Activated CD4-positive, alpha-beta memory T cell treated with anti-CD3 and anti-CD28 coated beads for 36 hours (primary cell): ENCODE measurements around the gene LTA4H. TPM values are rescaled to one million over a fixed set of nuclear protein-coding genes. Genes with fewer than 3 reads are reported as not detected.

Experiments
- CTCF ChIA-PET: fragments of 350-600 bp; sonication (Branson Sonifier 250); formaldehyde crosslinking; loops from one replicate; lab custom pipeline; 2021; ENCODE audit warnings: antibody characterized with exemption, inconsistent platforms; lab: Charles Lee
- POLR2A ChIA-PET: fragments of 350-600 bp; sonication (Branson Sonifier 250); formaldehyde crosslinking; loops from one replicate; lab custom pipeline; 2021; ENCODE audit warnings: antibody characterized with exemption; lab: Charles Lee
- DNase-seq: peaks from one replicate; pipeline ENCODE4 v3.0.0-alpha.2; 2020
- H3K27ac Mint-ChIP-seq: one replicate; pipeline ENCODE4 v1.8.0; 2021; ENCODE audit warnings: mixed read lengths
- H3K27me3 Mint-ChIP-seq: one replicate; pipeline ENCODE4 v1.8.0; 2021; ENCODE audit warnings: mixed read lengths
- H3K36me3 Mint-ChIP-seq: one replicate; pipeline ENCODE4 v1.8.0; 2021; ENCODE audit warnings: mixed read lengths
- H3K4me1 Mint-ChIP-seq: one replicate; pipeline ENCODE4 v1.8.0; 2021; ENCODE audit warnings: low read depth, mixed read lengths
- H3K4me3 Mint-ChIP-seq: one replicate; pipeline ENCODE4 v1.8.0; 2021; ENCODE audit warnings: mild to moderate bottlenecking, mixed read lengths
- H3K9me3 Mint-ChIP-seq: one replicate; pipeline ENCODE4 v1.8.0; 2021; ENCODE audit warnings: mixed read lengths
- intact Hi-C: fragments of 100-400 bp; cut with micrococcal nuclease; formaldehyde crosslinking; loops from one replicate; pipeline ENCODE4 v1.15.1; 2023
- total RNA-seq, 2 experiments: library from RNA; stranded (reverse); gene quantifications; one replicate each; pipeline ENCODE4 v1.2.3, GENCODE V29; 2021

LTA4H gene
- total RNA-seq, 2 experiments from 2014 or later, result 106 to 110 TPM

- ChIA-PET POLR2A (interaction anchor here (1.0 to 1.2 kb wide), 2 partner anchors 55 to 79 kb away, joined by 3 to 7 read pairs; partner anchors contain the start of genes AMDHD1 and CCDC38), CTCF (interaction anchor here (0.6 to 5.2 kb wide), 24 partner anchors 9 to 881 kb away, joined by 3 to 84 read pairs (median 5); partner anchors contain the start of genes AMDHD1, CCDC38, CDK17 and LTA4H)
- peaks cover 9% of the 10 kb centered on the region for H3K4me1 Mint-ChIP-seq
- H3K9me3 Mint-ChIP-seq, result no peaks in the 10 kb centered on the region
- no peak overlapping the region for H3K4me3 Mint-ChIP-seq
- intact Hi-C loops, result loop anchor here (1.0 to 10.0 kb wide), 6 partner anchors 49 to 373 kb away; partner anchors contain the start of genes AMDHD1 and SNRPF
- DNase-seq, result peak; percentile 30
- H3K36me3 Mint-ChIP-seq, result peaks cover 13% of the 10 kb centered on the region
- H3K27ac Mint-ChIP-seq, result no peak overlapping the region
- no peaks in the 10 kb centered on the region for H3K27me3 Mint-ChIP-seq
Observed at GRCh38 chr12:95997911-95998510, 37.4 kb downstream of the LTA4H start.

GRCh38 chr12:95997276-95997675, 38.1 kb downstream of the LTA4H start:
- Mint-ChIP-seq H3K27me3 (no peaks in the 10 kb centered on the region), H3K4me1 (peaks cover 9% of the 10 kb centered on the region), H3K9me3 (no peaks in the 10 kb centered on the region), H3K36me3 (peaks cover 10% of the 10 kb centered on the region), H3K27ac (no peak overlapping the region), H3K4me3 (no peak overlapping the region)
- DNase-seq, result no peak
- ChIA-PET CTCF (interaction anchor here (0.6 to 5.2 kb wide), 4 partner anchors 13 to 519 kb away, joined by 3 to 84 read pairs (median 6); no protein-coding TSS in a partner anchor), POLR2A (no interaction called here)
- intact Hi-C loops, result loop anchor here (5.0 to 10.0 kb wide), 2 partner anchors 140 to 372 kb away; partner anchors contain the start of gene SNRPF

DNA sequence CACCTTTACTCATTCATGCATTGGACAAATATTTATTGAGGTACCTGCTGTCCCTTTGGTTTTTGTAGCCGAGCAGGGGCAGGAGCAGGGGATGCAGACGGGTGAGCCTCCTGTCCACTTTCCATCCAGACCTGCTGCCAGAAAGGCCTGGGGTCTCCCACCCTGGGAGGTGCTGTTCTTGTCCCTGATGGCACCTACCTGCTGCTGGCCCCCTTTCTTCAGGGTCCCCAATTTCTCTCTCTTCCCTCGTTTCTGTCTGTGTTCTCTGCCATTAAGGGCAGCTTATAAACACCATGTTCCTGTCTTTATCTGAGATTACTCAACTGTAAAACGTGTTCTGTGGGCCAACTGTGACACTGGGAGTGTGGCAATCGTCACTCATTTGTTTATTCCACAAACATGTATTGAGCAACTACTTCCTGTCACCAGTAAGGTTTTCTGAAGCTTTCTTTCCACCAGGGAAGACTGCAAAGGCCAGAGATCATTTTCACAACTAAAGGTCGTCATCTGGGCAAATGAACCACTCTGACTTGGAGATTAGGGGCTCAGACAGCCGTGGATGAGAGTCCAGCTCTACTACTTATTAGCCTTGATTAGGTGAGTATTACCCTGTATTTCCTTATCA, 39.2 kb downstream of the LTA4H start, which contains the start of gene HAL:
TSS of gene HAL (minus strand) at position 311 of the 625 bp plus-strand sequence. CDS start 434 bp downstream, outside the sequence.
- Mint-ChIP-seq H3K27me3 (no peaks in the 10 kb centered on the region), H3K27ac (no peak within 1 kb of the TSS), H3K4me1 (peaks cover 9% of the 10 kb centered on the region), H3K4me3 (no peak within 1 kb of the TSS), H3K36me3 (peaks cover 10% of the 10 kb centered on the region), H3K9me3 (no peaks in the 10 kb centered on the region)
- intact Hi-C loops, result loop anchor here (5.0 to 10.0 kb wide), 2 partner anchors 139 to 371 kb away; partner anchors contain the start of gene SNRPF
- DNase-seq, result no peak
- POLR2A ChIA-PET, result no interaction called here
- CTCF ChIA-PET, result interaction anchor here (5.2 kb wide), 1 partner anchor 78 kb away, joined by 84 read pairs; no protein-coding TSS in a partner anchor

DNA sequence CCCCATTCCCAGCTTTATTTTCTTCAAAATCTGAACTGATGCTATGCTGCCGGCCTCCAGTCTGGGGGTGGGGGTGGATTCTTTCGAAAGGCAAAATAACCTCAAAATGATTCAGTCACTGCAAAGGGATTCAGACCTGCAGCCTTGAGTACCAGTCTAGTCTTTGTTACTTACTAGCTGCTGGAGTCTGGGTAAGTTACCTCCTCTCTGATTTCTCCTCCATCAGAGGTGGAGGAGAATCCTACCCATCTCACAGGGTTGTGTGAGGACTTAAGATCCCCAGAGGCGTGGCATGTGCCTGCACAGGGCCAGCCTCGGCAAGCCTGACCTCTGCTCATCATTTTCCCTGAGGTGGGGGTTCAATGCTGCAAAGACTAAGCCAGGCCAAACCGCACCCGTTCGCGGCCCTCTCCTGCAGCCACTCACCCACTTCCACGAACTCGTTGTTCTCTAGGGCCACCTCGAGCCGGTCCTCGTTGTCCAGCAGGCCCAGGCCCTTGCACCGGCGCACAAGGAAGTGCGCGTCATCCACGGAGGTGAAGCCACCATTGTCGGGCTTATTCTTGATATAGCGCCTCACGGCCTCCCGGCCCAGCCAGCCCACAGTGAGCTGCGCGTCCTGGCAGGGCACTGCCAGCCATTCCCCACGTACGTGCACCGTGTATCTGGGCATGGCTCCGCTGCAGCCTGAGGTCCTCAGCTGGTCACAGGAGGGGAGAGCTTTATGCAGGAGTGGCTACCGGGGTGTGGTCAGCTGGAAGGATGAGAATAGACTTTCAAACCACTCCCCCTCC, 40.0 kb downstream of the LTA4H start:
- ChIA-PET POLR2A (no interaction called here), CTCF (no interaction called here)
- no peak overlapping the region for H3K27ac Mint-ChIP-seq

DNA sequence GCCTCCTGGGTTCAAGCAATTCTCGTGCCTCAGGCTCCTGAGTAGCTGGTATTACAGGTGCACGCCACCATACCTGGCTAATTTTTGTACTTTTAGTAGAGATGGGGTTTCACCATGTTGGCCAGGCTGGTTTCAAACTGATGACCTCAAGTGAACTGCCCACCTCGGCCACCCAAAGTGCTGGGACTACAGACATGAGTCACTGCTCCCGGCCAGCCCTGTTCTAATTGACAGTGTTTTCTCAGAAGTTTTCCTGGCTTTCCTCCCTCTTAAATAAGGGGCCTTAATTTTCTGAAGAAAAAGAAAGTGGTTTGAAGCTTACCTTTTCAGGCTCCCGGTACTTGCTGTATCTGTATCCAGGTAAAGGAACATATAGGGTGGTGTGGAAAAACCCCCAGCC, 40.9 kb downstream of the LTA4H start:
- CTCF ChIA-PET, result no interaction called here

More for the DNA sequence above, 40.0 kb downstream of the LTA4H start:
- no peaks in the 10 kb centered on the region for H3K27me3 Mint-ChIP-seq
- no peak for DNase-seq
- intact Hi-C loops, result loop anchor here (5.0 to 10.0 kb wide), 2 partner anchors 138 to 371 kb away; partner anchors contain the start of gene SNRPF
- peaks cover 5% of the 10 kb centered on the region for H3K36me3 Mint-ChIP-seq
- peaks cover 9% of the 10 kb centered on the region for H3K4me1 Mint-ChIP-seq
- no peak overlapping the region for H3K4me3 Mint-ChIP-seq
- no peaks in the 10 kb centered on the region for H3K9me3 Mint-ChIP-seq

DNA sequence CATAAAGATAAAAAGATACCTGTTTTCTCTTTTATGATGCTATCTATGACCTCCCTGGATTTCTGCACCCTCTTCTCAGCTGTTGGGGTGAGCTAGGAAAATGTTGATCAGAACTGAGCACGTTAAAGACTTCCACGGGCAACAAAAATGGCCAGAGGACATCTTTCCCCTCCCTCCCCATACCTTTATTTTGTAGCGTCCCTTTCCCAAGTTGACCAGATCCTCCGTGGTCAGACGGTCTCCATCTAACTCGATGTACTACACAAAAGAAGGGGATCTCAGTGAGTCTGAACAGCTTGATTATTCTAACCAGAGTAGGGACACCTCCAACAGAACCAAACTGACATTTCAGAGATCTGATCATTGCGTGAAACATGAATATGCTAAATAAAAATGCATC, 41.5 kb downstream of the LTA4H start:
- intact Hi-C loops, result loop anchor here (10.0 kb wide), 1 partner anchor 369 kb away; no protein-coding TSS in a partner anchor
- ChIA-PET CTCF (interaction anchor here (1.3 kb wide), 1 partner anchor 76 kb away, joined by 9 read pairs; no protein-coding TSS in a partner anchor), POLR2A (no interaction called here)
- Mint-ChIP-seq H3K4me1 (peaks cover 8% of the 10 kb centered on the region), H3K4me3 (no peak overlapping the region), H3K9me3 (no peaks in the 10 kb centered on the region), H3K27ac (no peak overlapping the region), H3K27me3 (no peaks in the 10 kb centered on the region), H3K36me3 (peaks cover 1% of the 10 kb centered on the region)
- no peak for DNase-seq

More for the DNA sequence above, 40.9 kb downstream of the LTA4H start:
- Mint-ChIP-seq H3K27ac (no peak overlapping the region), H3K4me3 (no peak overlapping the region), H3K27me3 (no peaks in the 10 kb centered on the region), H3K36me3 (peaks cover 1% of the 10 kb centered on the region), H3K4me1 (peaks cover 9% of the 10 kb centered on the region), H3K9me3 (no peaks in the 10 kb centered on the region)
- intact Hi-C loops, result loop anchor here (10.0 kb wide), 1 partner anchor 370 kb away; no protein-coding TSS in a partner anchor
- no peak for DNase-seq
- POLR2A ChIA-PET, result no interaction called here

GRCh38 chr12:95990136-95990535, 45.3 kb downstream of the LTA4H start:
- POLR2A ChIA-PET, result no interaction called here

DNA sequence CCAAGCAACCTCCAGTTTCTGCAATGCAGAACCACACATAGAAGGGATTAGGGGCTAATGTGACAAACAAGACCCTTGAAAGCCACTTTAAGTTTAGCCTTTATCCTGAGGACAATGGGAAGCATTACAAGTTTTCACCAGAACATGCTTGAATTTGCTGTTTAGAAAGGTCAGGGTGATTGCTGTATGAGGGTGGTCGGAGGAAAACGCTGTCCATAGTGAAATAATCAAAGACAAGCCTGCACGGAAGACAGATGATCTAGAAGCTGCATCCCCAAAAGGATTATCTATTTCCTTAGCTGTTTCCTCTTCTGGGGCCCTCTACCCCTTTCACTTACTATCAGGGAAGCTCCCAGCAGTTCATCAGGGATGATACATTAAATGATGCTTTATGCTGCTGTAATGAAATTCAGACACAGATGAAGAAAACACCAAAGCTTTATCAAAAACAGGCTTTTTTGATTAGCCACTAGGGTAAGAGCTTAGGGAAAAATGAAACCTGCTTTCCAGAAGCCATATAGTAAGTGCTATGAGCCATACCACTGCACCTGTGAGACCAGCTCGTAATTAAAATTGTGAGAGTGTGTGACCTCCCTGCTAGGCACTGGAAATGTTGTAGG, 45.8 kb downstream of the LTA4H start:
- no peaks in the 10 kb centered on the region for H3K9me3 Mint-ChIP-seq
- no peak for DNase-seq
- H3K4me1 Mint-ChIP-seq, result no peaks in the 10 kb centered on the region
- no peaks in the 10 kb centered on the region for H3K27me3 Mint-ChIP-seq
- H3K4me3 Mint-ChIP-seq, result no peak overlapping the region
- ChIA-PET CTCF (interaction anchor here (1.2 to 1.5 kb wide), 2 partner anchors 9 to 71 kb away, joined by 3 to 7 read pairs; no protein-coding TSS in a partner anchor), POLR2A (no interaction called here)
- H3K36me3 Mint-ChIP-seq, result no peaks in the 10 kb centered on the region
- intact Hi-C loops, result loop anchor here (10.0 kb wide), 1 partner anchor 365 kb away; no protein-coding TSS in a partner anchor
- no peak overlapping the region for H3K27ac Mint-ChIP-seq

More at GRCh38 chr12:95990136-95990535, 45.3 kb downstream of the LTA4H start:
- DNase-seq, result no peak
- intact Hi-C loops, result loop anchor here (10.0 kb wide), 1 partner anchor 365 kb away; no protein-coding TSS in a partner anchor
- Mint-ChIP-seq H3K27ac (no peak overlapping the region), H3K4me3 (no peak overlapping the region), H3K27me3 (no peaks in the 10 kb centered on the region), H3K36me3 (no peaks in the 10 kb centered on the region), H3K4me1 (no peaks in the 10 kb centered on the region), H3K9me3 (no peaks in the 10 kb centered on the region)
- CTCF ChIA-PET, result interaction anchor here (1.2 to 1.5 kb wide), 2 partner anchors 8 to 72 kb away, joined by 3 to 7 read pairs; no protein-coding TSS in a partner anchor

- H3K27me3 Mint-ChIP-seq, result no peaks in the 10 kb centered on the region
- H3K4me1 Mint-ChIP-seq, result no peaks in the 10 kb centered on the region
- no peak for DNase-seq
- H3K9me3 Mint-ChIP-seq, result no peaks in the 10 kb centered on the region
- intact Hi-C loops, result no loop called here
- no peaks in the 10 kb centered on the region for H3K36me3 Mint-ChIP-seq
- POLR2A ChIA-PET, result no interaction called here
- CTCF ChIA-PET, result interaction anchor here (1.5 kb wide), 1 partner anchor 10 kb away, joined by 7 read pairs; no protein-coding TSS in a partner anchor
- H3K27ac Mint-ChIP-seq, result no peak overlapping the region
- no peak overlapping the region for H3K4me3 Mint-ChIP-seq
Observed at GRCh38 chr12:95988506-95989275, 46.7 kb downstream of the LTA4H start.

DNA sequence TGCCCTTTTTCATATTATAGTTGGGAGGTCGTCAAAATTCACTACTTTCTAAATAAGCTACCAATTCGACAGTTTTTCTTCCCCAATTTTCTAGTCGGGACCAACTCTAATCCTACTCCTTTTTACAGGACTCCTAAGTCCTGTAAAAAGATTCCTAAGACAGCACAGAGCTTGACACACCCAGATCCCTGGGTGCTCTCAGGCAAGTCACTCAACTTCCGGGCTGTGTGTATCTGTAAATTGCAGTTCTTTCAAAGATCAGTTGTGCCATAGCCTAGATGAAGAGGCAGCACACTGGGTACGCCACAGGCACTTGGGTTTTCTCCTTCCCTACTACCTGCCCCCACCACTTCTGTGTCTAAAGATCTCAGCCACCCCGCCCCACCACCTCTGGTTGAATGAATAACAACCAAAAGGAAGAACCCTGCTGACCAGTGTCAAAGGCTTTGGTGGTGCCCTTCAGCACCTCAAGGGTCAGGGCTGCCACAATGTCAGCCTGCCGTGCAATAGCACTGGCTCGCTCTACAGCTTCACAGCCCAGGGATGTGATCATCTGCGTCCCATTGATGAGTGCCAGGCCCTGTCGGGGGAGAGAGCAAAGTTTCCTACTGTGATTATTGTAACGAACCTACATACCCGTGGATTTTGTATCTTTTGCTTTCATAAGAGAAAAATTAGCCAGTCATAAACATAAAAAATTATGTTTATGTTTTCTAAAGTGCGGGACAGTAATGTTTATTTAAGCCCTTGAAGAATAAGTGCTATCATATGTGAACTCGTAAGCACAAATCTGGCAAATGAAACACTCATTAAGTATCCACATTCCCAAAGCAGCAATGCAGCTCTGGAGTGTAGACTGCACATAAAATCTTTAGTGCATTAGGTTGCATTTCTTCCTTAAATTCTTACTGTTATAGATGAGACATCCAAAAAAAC, 48.5 kb downstream of the LTA4H start:
- H3K36me3 Mint-ChIP-seq, result no peaks in the 10 kb centered on the region
- ChIA-PET POLR2A (no interaction called here), CTCF (interaction anchor here (0.6 to 1.6 kb wide), 3 partner anchors 68 to 258 kb away, joined by 3 read pairs; no protein-coding TSS in a partner anchor)
- H3K27me3 Mint-ChIP-seq, result no peaks in the 10 kb centered on the region
- no peaks in the 10 kb centered on the region for H3K4me1 Mint-ChIP-seq
- no peak overlapping the region for H3K4me3 Mint-ChIP-seq
- DNase-seq, result no peak
- no peak overlapping the region for H3K27ac Mint-ChIP-seq
- intact Hi-C loops, result no loop called here
- no peaks in the 10 kb centered on the region for H3K9me3 Mint-ChIP-seq
